ENCODE measurements around the gene ZNF324.
"Not testable (repeated sequence)": the region's sequence is repeated elsewhere in the genome, so short reads cannot be mapped to it uniquely, and the experiment has no call there.

Gene ZNF324

GRCh38 chr19:58470837-58471543, 4.1 kb downstream of the ZNF324 start:
- peak; percentile 23 for FAIRE-seq
- not testable (repeated sequence) for DNase-seq (ENCODE audit: insufficient read length, low spot score)

- no peak for DNase-seq (ENCODE audit: insufficient read length, low spot score)
- no peak for FAIRE-seq
Measured at GRCh38 chr19:58471736-58472135, 4.9 kb downstream of the ZNF324 start.

- no peak for DNase-seq (ENCODE audit: insufficient read length, low spot score)
- FAIRE-seq, result no peak
Measured at GRCh38 chr19:58473775-58474174, 6.9 kb downstream of the ZNF324 start.

- FAIRE-seq (no peak), DNase-seq (ENCODE audit: insufficient read length, low spot score) (no peak)
Measured at GRCh38 chr19:58474291-58474996, 7.6 kb downstream of the ZNF324 start.

- FAIRE-seq, result no peak
- no peak for DNase-seq (ENCODE audit: insufficient read length, low spot score)
Measured at GRCh38 chr19:58474997-58475713, 8.3 kb downstream of the ZNF324 start.

- FAIRE-seq (peak; percentile 98), DNase-seq (ENCODE audit: insufficient read length, low spot score) (peak; percentile 94)
Measured at GRCh38 chr19:58475714-58476497, 9.0 kb downstream of the ZNF324 start, which contains the start of gene ZNF446. Gene ZNF446, plus strand, starts transcription at chr19:58476352. Its CDS starts 867 bp downstream, at chr19:58477219.

- FAIRE-seq, result no peak
Measured at GRCh38 chr19:58476498-58477015, 9.7 kb downstream of the ZNF324 start.

GRCh38 chr19:58477130-58477529, 10.2 kb downstream of the ZNF324 start:
- FAIRE-seq, result no peak
- no peak for DNase-seq (ENCODE audit: insufficient read length, low spot score)

More at GRCh38 chr19:58476498-58477015, 9.7 kb downstream of the ZNF324 start:
- no peak for DNase-seq (ENCODE audit: insufficient read length, low spot score)

- DNase-seq (ENCODE audit: insufficient read length, low spot score) (no peak), FAIRE-seq (peak; percentile 23)
Measured at GRCh38 chr19:58477871-58478270, 11.0 kb downstream of the ZNF324 start.

GRCh38 chr19:58479303-58479702, 12.4 kb downstream of the ZNF324 start:
- no peak for FAIRE-seq

GRCh38 chr19:58479736-58480480, 13.0 kb downstream of the ZNF324 start:
- FAIRE-seq, result no peak

More at GRCh38 chr19:58479303-58479702, 12.4 kb downstream of the ZNF324 start:
- no peak for DNase-seq (ENCODE audit: insufficient read length, low spot score)

GRCh38 chr19:58480481-58480830, 13.6 kb downstream of the ZNF324 start:
- no peak for DNase-seq (ENCODE audit: insufficient read length, low spot score)
- no peak for FAIRE-seq

More at GRCh38 chr19:58479736-58480480, 13.0 kb downstream of the ZNF324 start:
- DNase-seq (ENCODE audit: insufficient read length, low spot score), result no peak

GRCh38 chr19:58480831-58481230, 14.0 kb downstream of the ZNF324 start:
- no peak for DNase-seq (ENCODE audit: insufficient read length, low spot score)
- no peak for FAIRE-seq

GRCh38 chr19:58482372-58482771, 15.5 kb downstream of the ZNF324 start:
- FAIRE-seq (no peak), DNase-seq (ENCODE audit: insufficient read length, low spot score) (no peak)

- DNase-seq (ENCODE audit: insufficient read length, low spot score) (no peak), FAIRE-seq (no peak)
Measured at GRCh38 chr19:58483776-58484175, 16.9 kb downstream of the ZNF324 start.

- not testable (repeated sequence) for DNase-seq (ENCODE audit: insufficient read length, low spot score); FAIRE-seq
Measured at GRCh38 chr19:58484349-58484748, 17.5 kb downstream of the ZNF324 start.

GRCh38 chr19:58491393-58491792, 24.5 kb downstream of the ZNF324 start:
- FAIRE-seq (no peak), DNase-seq (ENCODE audit: insufficient read length, low spot score) (no peak)

GRCh38 chr19:58492265-58492664, 25.4 kb downstream of the ZNF324 start:
- FAIRE-seq (no peak), DNase-seq (ENCODE audit: insufficient read length, low spot score) (no peak)

- no peak for FAIRE-seq
- no peak for DNase-seq (ENCODE audit: insufficient read length, low spot score)
Measured at GRCh38 chr19:58497634-58498170, 30.8 kb downstream of the ZNF324 start.

Data from HTR-8/SVneo (cell line).